ENCODE results near the gene PRKCSH.
A peak's percentile ranks its signal among the peaks of the same experiment; 100 is the strongest.

The PRKCSH gene

DNA sequence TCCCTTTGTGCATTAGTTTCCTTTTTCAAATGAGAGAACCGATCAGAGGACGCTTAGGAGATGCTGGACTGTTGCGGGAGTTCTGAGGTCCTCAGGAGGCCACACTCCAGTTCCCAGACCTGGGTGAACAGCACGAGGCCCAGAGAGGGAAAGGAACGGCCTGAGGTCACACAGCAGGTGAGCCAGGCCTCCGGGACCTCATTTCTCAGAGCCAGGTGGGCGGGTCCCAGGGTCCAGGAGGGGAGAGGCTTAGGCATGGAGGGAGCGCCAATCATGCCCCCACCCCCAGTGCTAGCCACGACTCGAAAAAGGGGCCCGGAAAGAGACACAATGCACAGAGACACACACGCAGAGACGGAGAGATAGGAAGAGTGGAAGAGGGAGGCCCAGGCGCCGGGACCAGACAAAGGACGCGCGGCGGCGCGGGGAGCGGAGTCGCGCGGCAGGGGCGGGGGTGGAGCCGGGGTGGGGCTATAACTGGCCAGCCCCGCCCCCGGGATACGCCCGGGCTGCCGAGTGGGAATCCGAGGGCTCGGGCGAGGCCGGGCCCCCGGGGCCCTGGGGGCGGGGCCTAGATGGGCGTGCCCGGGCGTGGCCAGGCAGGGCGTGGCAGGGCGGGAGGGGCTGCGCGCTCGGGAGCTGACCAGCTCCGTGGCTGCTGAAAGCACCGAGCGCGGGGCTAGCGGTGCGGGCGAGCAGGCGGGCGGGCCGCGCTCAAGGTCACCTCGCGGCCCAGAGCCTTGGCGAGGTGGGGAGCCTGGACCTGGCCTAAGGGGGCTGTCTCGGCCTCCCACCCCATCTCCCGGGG lies 43.9 kb downstream of the PRKCSH start:
- DNase-seq, result peak; percentile 85

DNA sequence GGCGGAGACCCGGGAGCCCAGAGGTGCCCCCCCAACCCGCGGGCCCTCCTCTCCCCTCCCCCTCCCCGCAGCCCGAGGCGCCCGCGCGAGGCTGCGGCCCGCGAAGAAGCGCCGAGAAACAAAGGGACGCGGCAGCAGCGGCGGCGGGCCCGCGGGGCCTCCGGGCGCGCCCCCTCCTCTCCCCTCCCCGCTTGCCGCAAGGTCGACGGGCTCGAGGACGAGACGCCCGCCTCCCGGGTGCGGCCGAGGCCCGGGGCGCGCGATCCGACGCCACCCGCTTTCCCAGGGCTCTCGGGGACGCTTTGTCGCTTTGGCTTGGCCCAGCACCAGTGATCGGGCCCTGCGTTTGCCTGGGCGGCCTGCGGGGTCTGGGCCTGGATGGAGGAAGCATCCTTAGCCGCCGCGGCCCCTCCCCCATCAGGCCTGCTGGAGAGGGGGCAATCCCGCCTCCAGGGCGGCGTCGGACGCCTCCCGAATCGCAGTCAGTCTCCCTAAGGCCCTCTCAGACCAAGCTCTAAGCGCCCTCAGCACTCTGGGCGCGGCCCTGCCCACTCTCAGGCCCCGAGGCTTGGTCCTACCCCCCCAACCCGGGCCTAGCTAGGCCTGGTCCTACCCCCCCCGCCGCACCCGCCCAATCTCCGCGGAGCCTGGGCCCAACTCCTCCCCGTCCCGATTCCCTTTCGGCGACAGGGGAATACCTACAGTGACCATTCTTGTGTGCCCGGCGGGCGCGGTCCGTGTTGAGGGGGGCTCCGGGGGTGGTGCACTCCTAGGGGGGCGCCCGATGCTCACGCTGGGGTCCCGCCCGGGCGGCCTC lies 44.7 kb downstream of the PRKCSH start:
- DNase-seq, result peak; percentile 41

DNA sequence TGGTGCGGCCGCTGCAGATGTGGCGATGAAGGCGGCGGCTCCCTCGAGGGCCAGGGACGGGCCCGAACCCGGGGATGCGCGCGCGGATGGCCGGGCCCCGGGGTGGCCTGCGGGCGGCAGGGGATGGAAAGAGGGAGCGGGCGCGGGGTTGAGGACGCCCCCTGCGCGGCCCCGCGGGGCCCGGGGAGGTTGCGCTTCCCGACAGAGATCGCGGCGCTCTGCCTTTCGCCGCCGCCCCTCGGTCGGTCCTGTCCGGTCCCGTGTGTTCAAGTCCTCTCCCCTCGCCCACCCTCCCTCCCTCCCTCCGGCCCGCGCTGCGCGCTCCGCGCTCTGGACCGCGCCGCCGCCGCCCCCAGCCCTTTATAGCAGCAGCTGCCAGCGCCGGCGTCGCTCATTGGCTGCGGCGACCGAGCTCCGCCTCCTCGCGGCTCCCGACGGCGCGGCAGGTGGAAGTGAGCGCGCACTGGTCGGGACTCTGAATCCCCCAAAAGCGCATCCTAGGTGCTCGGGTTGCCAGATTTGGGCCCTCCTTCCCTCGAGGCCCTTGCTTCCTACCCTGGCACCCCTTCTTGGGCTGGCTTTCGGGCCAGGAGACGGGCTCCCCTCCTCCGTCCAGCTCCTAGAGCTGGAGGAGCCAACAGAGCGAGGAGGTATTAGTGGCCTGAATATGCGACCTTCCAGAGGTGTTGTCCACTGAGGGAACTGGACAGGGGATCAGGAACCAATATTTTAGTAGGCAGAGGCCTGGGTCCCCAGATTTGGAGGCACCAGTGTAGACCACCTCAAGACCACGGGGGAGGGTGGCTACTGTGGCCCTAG lies 45.5 kb downstream of the PRKCSH start, which contains the start of gene ELAVL3:
Gene ELAVL3, minus strand, starts transcription at position 332 of the 819 bp plus-strand sequence. CDS start 438 bp downstream, outside the sequence.
- peak; percentile 79 for DNase-seq

DNA sequence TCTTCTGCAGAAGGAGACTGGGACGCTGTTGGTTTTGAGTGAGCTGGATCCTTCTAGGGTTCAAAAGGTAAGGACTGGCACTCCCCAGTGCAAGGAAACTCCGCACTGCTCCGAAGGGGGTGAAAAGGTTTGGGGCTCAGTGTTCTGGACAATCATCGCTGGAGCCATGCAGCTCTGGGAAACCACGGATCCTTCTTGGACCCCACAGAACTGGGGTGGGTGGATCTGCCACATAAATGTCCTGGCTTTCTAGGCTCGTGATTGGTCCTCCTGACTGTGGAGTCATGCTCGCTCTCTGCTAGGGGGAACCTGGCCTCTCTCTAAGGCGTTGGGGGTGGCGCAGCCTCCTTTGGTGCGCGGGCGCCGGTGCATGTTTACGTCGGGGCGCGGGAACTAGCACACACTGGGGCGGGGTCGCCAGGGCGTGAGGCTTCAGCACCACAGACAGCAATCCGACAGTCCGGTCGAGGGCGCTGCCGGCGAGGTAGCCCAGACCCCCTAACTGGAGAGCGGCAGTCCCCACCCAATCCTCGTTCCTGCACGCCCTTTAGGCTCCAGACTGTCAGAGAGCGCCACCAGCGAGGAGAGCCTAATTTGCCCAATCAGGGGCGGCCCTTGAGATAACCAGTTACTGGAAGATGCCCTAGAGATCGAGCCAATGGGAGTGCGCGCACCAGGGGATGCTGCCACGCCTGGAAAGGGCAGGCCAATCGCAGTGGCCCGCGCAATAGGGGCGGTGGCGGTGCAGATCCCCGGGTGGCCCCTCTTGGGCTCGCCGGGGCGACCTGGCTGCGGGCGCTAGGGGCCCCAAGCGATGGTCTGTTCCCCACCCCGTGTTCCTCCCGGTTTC lies 46.3 kb downstream of the PRKCSH start:
- peak; percentile 97 for DNase-seq

DNA sequence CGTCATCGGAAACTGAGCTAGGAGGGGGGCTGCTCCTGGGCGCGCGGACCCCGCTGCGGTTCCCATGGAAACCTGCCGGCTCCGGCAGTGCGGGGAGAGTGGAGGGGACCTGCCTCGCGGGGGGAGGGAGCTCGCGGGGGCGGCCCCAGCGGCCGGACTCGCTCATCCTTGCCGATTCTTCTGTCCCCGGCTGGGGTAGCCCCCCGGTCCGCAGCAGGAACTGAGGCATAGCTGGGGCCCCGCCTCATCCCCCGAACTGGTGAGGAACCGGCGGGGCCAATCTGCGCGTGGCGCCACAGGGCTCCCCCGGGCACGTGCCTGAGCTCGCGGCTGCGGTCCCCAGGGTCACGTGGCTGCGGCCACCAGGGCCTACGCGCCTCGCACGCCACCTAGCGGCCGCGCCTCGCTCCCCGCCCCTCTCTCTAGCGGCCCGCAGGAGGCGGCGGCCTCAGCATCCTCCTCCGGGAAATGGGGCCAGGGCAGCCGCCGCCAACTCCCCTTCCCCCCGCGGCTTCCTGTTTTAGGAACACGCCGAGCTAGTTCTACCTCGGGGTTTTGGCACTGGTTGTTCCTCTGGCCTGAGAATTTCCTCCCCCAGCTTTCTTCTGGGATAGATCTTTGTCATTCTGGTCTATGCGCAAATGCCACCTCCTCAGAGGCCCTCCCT lies 47.1 kb downstream of the PRKCSH start:
- DNase-seq, result peak; percentile 85

DNA sequence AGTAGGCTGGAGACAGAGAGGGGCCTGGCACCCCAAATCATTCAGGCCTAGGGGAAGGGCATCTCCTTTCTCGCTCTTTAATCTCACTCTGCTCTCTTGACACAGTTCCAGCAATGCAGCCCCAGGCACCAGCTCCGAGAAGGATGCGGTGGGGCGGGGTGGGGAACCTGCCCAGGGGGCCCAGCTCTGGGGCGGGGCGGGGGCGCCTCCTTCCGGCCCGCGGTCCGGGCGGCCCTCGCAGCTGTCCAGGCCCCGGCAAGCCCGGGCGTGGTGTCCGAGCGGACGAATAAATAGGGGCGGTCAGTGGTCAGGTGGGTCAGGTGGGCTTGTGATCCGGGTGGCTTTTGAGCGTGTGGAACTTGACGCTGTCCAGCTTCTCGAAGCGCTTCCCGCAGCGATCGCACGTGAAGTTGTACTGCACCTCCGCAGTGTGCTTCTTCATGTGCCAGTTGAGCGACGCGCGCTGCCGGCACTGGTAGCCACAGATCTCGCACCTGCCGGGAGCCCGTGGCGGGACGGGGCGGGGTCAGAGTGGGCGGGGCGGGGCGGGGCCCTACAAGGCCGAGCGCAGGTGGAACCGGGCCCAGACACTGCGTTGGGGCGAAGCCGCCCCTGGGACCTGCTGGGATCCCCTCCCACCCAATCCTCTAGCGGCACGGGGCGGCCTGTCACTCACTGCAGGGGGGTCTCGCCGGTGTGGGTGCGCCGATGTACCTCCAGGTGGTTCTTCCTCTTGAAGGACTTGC lies 48.1 kb downstream of the PRKCSH start:
- no peak for DNase-seq

DNA sequence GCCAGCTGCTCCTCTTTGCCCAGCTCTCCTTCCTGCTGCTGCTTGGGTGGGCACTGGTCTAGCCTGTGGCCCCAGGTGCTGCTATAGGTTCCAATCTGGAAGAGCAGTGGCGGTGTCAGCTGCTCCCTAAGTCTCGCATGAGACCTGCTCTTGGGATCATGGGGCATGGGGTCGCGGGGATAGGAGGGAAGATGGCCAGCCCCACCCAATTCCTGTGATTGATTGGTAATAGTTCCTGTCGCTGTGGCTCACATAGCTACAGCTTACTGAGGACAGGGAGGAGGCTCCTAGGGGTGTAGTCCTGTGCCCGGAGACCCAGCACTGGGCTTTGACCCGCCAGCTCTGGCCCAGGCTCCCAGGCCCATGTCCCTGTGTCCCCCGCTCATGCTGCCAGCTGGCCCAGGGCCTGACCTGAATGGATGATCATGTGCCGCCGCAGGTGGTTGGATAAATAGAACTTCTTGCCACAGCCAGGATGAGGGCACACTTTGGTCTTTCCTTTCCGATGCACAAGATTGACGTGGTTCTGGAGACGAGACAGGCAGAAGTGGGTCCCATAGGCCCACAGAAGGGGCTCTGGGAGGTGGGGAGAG lies 49.9 kb downstream of the PRKCSH start:
- DNase-seq, result no peak

DNA sequence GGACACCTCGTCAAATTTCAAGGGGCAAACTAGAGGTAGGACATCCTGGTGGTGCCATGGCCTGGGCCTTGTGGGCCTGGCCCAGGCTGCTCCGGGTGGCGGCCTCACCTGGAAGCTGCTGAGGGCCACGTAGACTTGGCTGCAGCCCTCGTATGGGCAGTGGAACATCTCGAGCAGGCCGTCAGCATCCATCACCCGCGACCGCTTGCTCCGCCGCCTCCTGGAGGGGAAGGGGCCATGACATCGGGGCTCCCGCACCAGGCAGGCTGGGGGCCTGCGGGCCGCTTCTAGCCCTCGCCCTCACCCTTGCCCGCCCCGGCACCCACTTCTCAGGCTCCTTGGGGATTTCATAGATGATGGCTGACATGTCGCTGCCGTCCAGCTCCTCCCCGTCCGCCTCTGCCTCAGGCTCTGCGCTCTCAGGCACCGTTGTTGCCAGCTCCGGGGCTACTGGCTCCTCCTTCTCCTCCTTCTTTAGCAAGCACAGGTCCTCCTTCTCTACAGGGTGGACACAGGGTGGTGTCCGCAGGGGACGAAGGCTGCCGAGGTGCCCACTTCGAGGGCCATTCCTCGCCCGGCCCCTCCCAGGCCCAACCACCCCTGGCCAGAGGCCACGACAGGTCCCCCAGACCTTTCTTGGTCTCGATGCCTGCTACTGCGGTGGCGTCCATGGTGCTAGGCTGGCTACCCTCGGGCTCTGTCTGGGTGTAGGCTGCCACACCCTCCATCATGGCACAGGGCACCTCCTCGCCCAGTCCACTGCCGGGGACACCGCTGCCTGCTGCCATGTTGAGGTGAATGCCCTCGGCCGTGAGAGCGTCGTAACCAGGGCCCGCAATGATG lies 51.4 kb downstream of the PRKCSH start:
- no peak for DNase-seq

DNA sequence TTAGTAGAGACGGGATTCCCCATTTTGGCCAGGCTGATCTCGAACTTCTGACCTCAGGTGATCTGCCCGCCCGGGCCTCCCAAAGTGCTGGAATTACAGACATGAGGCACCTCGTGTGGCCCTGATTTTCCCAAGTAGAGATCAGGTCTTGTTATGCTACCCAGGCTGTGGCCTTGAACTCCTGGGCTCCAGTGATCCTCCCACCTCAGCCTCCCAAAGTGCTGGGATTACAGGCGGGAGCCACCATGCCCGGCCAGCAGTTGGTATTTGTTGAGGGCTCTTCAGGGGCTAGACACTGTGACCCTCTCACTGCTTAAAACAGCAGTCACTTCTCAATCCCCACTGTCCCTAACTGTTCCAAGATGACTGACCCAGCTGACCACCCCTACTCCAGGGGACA lies 53.9 kb downstream of the PRKCSH start:
- DNase-seq, result no peak

DNA sequence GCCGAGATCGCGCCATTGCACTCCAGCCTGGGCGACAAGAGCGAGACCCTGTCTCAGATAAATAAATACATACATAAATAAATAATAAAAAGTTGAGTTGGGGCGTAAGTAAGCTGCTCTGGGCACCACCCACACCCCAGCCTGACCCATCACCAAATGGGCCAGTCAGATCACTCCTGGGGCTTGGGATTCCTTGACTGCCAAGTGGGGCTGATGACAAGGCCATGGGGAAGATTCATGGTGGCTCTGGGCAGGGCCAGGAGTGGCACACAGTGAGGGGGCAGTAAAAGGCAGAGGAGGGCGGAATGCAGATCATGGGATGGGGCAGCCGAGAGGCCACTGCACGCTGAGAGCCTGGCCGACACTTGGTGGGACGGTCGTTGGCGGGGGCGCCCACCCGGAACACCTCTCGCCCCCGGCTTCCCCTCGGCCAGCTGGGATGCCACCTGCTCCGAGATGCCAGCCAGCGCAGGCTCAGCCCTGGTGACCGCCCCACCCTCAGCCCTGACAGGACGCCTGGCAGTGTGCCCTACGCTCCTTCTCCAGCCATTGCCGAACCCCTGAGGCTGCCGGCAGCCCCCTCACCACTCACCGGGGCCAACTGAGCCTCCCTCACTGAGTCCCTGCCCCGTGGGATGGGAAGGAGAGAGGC lies 59.3 kb downstream of the PRKCSH start:
- DNase-seq, result no peak

DNA sequence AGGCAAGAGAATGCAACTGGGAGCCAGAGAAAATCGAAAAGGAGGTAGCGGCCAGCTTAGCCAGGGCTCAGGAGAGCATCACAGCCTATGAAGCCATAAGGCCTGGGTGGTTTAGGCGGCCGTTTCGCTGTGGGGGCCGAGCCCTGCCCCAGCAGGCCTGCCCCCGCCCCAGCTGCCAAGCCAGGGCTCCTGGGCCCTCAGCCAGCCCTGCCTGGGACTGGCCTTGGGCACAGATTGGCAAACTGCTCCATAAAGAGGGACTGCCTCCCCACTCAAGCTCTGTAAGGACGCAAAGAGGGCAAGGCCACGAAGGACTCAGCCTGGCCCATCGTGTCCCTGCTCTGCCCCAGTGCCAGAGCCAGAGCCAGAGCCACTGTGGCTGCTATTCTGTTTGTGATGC lies 60.0 kb downstream of the PRKCSH start:
- DNase-seq, result no peak

DNA sequence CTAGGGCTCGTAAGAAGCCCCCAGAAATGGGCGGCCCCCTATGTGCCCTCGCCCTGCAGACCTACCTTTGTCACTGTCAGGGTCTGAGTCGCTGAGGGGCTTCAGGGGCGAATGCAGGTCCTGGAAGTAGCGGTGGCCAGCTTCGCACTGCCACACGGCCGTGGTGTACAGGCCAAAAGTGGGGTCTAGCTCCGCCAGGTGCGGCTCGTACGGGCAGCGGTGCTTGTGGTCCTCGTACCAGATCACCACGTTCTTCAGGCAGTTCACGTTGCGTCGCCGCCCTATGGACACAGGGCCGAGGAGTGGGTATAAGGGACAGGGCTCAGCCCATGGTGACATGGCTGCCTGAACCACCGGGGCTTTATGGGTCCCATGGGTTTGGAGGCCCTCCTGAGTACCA lies 60.5 kb downstream of the PRKCSH start:
- DNase-seq, result no peak

DNA sequence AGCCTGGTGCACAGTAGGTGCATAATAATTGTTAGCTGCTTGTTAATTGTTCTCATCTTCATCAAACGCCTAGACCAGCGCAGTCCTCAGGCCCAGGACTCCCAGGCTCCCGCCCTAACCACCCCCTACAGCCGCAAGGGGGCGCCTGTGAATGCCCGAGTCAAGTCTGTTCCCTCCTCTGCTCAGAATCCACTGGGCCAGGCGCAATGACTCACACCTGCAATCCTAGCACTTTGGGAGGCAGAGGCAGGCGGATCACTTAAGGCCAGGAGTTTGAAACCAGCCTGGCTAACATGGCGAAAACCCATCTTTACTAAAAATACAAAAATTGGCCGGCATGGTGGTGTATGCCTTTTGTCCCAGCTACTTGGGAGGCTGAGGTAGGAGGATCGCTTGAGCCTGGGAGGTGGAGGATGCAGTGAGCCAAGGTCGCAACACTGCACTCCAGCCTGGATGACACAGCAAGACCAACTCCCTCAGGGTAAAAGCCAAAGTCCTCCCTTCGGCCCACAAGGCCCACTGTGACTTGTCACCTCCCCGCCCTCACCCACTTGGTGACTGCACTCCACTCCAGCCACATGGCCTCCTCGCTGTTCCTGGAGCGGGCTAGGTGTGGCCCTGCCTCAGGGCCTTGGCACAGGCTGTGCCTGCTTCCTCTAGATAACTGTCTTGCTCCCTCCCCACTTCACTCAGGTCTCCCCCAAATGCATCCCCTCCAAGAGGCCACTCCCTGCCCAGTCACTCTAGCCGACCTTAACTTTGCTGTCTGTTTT lies 61.1 kb downstream of the PRKCSH start:
- DNase-seq, result peak; percentile 33

DNA sequence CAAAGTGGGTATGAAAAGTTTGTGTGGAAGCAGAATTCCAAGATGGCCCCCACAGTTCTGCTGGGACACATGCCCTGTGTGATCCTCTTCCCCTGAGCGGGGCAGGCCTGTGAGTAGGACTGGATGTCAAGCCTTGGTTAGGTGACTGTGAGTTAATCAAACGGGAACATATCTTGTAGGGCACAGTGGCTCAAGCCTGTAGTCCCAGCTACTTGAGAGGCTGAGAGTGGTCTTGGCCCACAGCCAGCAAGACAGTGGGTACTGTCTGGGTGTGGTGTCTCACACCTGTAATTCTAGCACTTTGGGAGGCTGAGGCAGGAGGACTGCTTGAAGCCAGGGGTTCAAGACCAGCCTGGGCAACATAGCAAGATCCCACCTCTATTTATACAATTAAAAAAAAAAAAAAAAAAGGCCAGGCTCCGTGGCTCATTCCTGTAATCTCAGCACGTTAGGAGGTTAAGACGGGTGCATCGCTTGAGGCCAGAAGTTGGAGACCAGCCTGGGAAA lies 63.8 kb downstream of the PRKCSH start:
- no peak for DNase-seq

DNA sequence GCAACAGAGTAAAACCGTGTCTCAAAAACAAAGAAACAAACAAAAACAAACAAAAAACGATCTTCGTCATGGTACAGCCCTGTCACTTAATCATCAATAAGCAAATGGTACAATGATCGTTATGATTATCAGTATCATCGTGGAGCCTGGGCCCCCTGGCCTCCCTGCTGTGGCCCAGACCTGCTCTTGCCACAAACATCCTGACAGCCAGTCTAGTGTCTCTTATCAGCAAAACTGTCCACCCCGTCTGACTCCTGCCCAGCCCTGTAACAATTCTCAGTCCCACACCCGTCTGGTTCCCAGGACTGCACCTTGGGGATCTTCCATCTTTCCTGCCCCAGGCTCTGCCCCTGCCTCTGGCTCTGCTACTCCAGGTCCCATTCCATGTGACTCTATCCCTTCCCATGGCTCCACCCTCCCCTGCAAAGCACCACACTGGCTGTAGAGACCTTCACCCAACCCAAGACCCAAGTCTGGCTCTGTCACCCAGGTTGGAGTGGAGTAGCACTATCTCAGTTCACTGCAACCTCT lies 64.5 kb downstream of the PRKCSH start:
- DNase-seq, result no peak

Data from COR-L47 (cell line).